GM23338 (cell line): ENCODE data around the gene AURKB. TPM values are rescaled to one million over a fixed set of nuclear protein-coding genes. Genes with fewer than 3 reads are reported as not detected.

Experiments used
- ATAC-seq: fragments of 200-7000 bp; cut with Tn5 transposase; 3 replicates; pipeline ENCODE4 v1.9.1; 2020
- DNase-seq: peaks from one replicate; pipeline ENCODE4 v3.0.0-alpha.2; 2015; ENCODE audit warnings: low spot score
- H2AFZ ChIP-seq: fragments of 200-600 bp; sonication (generic); 2 replicates; pipeline ENCODE4 v1.8.0; 2016; ENCODE audit warnings: antibody characterized with exemption, mild to moderate bottlenecking, moderate library complexity
- H3F3A ChIP-seq: fragments of 200-600 bp; sonication (generic); replicated peaks from 2 replicates; pipeline ENCODE4 v1.8.0; 2017; ENCODE audit warnings: antibody characterized with exemption, mixed run types, low read depth
- H3K27ac ChIP-seq: fragments of 200-600 bp; sonication (generic); 2 replicates; pipeline ENCODE4 v1.6.1; 2016; ENCODE audit warnings: low read depth
- H3K27me3 ChIP-seq: fragments of 200-600 bp; sonication (generic); 2 replicates; pipeline ENCODE4 v1.8.0; 2016; ENCODE audit warnings: mild to moderate bottlenecking, mixed run types, moderate library complexity; ENCODE audit not compliant: insufficient read depth
- H3K36me3 ChIP-seq: fragments of 200-600 bp; sonication (generic); 2 replicates; pipeline ENCODE4 v1.8.0; 2016; ENCODE audit warnings: mild to moderate bottlenecking; ENCODE audit not compliant: insufficient read depth
- H3K4me1 ChIP-seq: fragments of 200-600 bp; sonication (generic); 2 replicates; pipeline ENCODE4 v1.8.0; 2016; ENCODE audit warnings: mild to moderate bottlenecking, moderate library complexity; ENCODE audit not compliant: insufficient read depth
- H3K4me2 ChIP-seq: fragments of 200-600 bp; sonication (generic); 2 replicates; pipeline ENCODE4 v1.7.1; 2017; ENCODE audit warnings: mixed run types
- H3K4me3 ChIP-seq: fragments of 200-600 bp; sonication (generic); 2 replicates; pipeline ENCODE4 v1.6.1; 2016; ENCODE audit warnings: mixed run types
- H3K79me2 ChIP-seq: fragments of 200-600 bp; sonication (generic); replicated peaks from 2 replicates; pipeline ENCODE4 v1.8.0; 2017; ENCODE audit warnings: mild to moderate bottlenecking; ENCODE audit not compliant: insufficient read depth
- H3K9me2 ChIP-seq: fragments of 200-600 bp; sonication (generic); 2 replicates; pipeline ENCODE4 v1.8.0; 2017; ENCODE audit not compliant: insufficient read depth
- H4K20me1 ChIP-seq: fragments of 200-600 bp; sonication (generic); replicated peaks from 2 replicates; pipeline ENCODE4 v1.8.0; 2017; ENCODE audit warnings: mild to moderate bottlenecking; ENCODE audit not compliant: insufficient read depth
- H3K27ac Mint-ChIP-seq: 2 replicates; pipeline ENCODE4 v1.8.0; 2020; ENCODE audit warnings: inconsistent platforms, mild to moderate bottlenecking, moderate library complexity, mixed read lengths
- H3K27me3 Mint-ChIP-seq: 3 replicates; pipeline ENCODE4 v1.8.0; 2022; ENCODE audit warnings: low read depth, mild to moderate bottlenecking, moderate library complexity, mixed read lengths, inconsistent platforms; ENCODE audit not compliant: insufficient read depth, poor library complexity
- H3K36me3 Mint-ChIP-seq: 3 replicates; pipeline ENCODE4 v1.8.0; 2021; ENCODE audit warnings: low read depth, mild to moderate bottlenecking, inconsistent platforms, moderate library complexity, mixed read lengths
- H3K4me1 Mint-ChIP-seq: 3 replicates; pipeline ENCODE4 v1.8.0; 2020; ENCODE audit warnings: mild to moderate bottlenecking, inconsistent platforms, mixed read lengths
- H3K4me3 Mint-ChIP-seq: 3 replicates; pipeline ENCODE4 v1.8.0; 2021; ENCODE audit warnings: moderate library complexity, mild to moderate bottlenecking, inconsistent platforms, mixed read lengths
- H3K9me3 Mint-ChIP-seq: 3 replicates; pipeline ENCODE4 v1.8.0; 2020; ENCODE audit warnings: moderate library complexity, mild to moderate bottlenecking, inconsistent platforms, mixed read lengths
- CREB1 ChIP-seq: fragments of 250-450 bp; sonication (Bioruptor Pico); IDR thresholded peaks from 2 replicates; pipeline ENCODE4 v1.5.0; 2020; ENCODE audit warnings: low read depth, mild to moderate bottlenecking, moderate library complexity
- EZH2 ChIP-seq: fragments of 200-600 bp; sonication (generic); IDR thresholded peaks from one replicate; pipeline ENCODE4 v1.8.0; 2017; ENCODE audit warnings: antibody characterized with exemption, mild to moderate bottlenecking, low read depth; ENCODE audit not compliant: unreplicated experiment
- EZH2phosphoT487 ChIP-seq: fragments of 200-600 bp; sonication (generic); IDR thresholded peaks from one replicate; pipeline ENCODE4 v1.8.1; 2018; ENCODE audit warnings: antibody characterized with exemption; ENCODE audit not compliant: unreplicated experiment
- JUNB ChIP-seq: IDR thresholded peaks from one replicate; pipeline ENCODE4 v1.6.1; 2016; ENCODE audit warnings: antibody characterized with exemption; ENCODE audit not compliant: unreplicated experiment
- POLR2AphosphoS5 ChIP-seq: IDR thresholded peaks from 2 replicates; pipeline ENCODE4 v1.6.1; 2016; ENCODE audit warnings: antibody characterized with exemption, low read depth
- STAT1 ChIP-seq: IDR thresholded peaks from one replicate; pipeline ENCODE4 v1.6.1; 2016; ENCODE audit warnings: antibody characterized with exemption; ENCODE audit not compliant: unreplicated experiment
- ZNF114 ChIP-seq: fragments of 250-450 bp; sonication (Bioruptor Pico); IDR thresholded peaks from 2 replicates; pipeline ENCODE4 v1.5.0; 2020; ENCODE audit warnings: mild to moderate bottlenecking, moderate library complexity
- ZNF331 ChIP-seq: fragments of 250-450 bp; sonication (Bioruptor Pico); IDR thresholded peaks from 2 replicates; pipeline ENCODE4 v1.5.0; 2020; ENCODE audit warnings: low read depth, mild to moderate bottlenecking, moderate library complexity
- polyA plus RNA-seq: library from polyadenylated mRNA; unstranded; fragments of >200 nt; fragmentation: Nextera tagmentation; extraction: Ambion mirVana; gene quantifications from 2 replicates; pipeline ENCODE4 v1.2.1, GENCODE V29; 2016
- total RNA-seq: library from RNA; depleted of rRNA; stranded (reverse); fragments of >200 nt; shearing (Covaris generic); gene quantifications from 2 replicates; pipeline ENCODE4 v1.2.3, GENCODE V29; 2014
- TF ChIP-seq, protein P1 (sequence below): fragments of 250-450 bp; sonication (Bioruptor Pico); IDR thresholded peaks from 2 replicates; pipeline ENCODE4 v1.5.0; 2020; ENCODE audit warnings: mild to moderate bottlenecking, moderate library complexity
- TF ChIP-seq, protein P2 (sequence below): IDR thresholded peaks from 2 replicates; pipeline ENCODE4 v1.6.1; 2016; ENCODE audit warnings: antibody characterized with exemption
- TF ChIP-seq, protein P3 (sequence below), 2 experiments: fragments of 200-600 bp in 1 of 2; sonication (generic) in 1 of 2; conservative IDR thresholded peaks; 2 replicates each; pipeline versions ENCODE4 v1.5.1 to v1.6.1; 2016 to 2017; ENCODE audit warnings: antibody characterized with exemption in 2 of 2, low read depth in 2 of 2, mild to moderate bottlenecking in 2 of 2, moderate library complexity in 1 of 2

AURKB gene
- total and polyA plus RNA-seq, 2 experiments from 2014 or later = 135 to 212 TPM

DNA sequence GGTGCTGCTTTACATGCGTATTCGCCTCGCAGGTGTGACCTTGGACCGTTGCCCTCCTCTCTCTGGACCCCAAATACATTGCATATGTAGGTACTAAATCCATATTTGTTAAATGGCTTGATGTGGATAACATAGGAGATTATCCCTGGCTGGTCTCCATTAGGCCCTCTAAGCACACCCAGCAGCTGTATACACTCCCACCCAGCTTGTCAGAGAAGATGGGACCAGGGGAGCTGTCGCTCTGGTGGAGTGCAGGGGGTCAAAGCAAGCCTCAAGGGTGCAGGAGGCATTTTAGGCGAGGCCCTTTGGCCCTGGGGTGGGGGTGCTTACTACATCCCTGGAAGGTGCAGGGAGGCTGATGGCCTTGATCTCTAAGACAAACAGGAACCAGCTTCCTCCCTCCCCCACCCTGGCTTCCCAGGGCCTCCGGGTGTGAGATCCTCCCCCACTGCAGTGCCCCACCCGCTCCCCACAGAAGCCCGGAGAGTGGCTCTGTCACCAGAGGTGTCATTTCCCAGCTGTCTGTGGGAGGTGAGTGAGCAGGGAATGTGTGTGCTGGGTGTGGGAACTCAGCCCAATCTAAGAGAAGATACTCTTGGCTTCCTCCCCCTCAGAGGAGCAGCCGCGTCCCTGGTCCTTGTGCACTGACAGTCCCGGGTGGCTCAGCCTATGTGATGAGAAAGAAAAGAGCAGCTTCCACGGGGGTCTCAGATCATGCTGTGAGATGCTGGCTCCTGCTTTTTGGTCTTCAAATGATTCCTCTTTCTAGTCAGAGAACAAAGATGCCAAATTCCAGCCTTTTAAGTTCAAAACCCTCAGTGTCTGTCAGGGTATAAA, 46.2 kb downstream of the AURKB start:
- peak overlapping the region; percentile 92 for H3K4me3 Mint-ChIP-seq
- TF ChIP-seq, protein P1, sequence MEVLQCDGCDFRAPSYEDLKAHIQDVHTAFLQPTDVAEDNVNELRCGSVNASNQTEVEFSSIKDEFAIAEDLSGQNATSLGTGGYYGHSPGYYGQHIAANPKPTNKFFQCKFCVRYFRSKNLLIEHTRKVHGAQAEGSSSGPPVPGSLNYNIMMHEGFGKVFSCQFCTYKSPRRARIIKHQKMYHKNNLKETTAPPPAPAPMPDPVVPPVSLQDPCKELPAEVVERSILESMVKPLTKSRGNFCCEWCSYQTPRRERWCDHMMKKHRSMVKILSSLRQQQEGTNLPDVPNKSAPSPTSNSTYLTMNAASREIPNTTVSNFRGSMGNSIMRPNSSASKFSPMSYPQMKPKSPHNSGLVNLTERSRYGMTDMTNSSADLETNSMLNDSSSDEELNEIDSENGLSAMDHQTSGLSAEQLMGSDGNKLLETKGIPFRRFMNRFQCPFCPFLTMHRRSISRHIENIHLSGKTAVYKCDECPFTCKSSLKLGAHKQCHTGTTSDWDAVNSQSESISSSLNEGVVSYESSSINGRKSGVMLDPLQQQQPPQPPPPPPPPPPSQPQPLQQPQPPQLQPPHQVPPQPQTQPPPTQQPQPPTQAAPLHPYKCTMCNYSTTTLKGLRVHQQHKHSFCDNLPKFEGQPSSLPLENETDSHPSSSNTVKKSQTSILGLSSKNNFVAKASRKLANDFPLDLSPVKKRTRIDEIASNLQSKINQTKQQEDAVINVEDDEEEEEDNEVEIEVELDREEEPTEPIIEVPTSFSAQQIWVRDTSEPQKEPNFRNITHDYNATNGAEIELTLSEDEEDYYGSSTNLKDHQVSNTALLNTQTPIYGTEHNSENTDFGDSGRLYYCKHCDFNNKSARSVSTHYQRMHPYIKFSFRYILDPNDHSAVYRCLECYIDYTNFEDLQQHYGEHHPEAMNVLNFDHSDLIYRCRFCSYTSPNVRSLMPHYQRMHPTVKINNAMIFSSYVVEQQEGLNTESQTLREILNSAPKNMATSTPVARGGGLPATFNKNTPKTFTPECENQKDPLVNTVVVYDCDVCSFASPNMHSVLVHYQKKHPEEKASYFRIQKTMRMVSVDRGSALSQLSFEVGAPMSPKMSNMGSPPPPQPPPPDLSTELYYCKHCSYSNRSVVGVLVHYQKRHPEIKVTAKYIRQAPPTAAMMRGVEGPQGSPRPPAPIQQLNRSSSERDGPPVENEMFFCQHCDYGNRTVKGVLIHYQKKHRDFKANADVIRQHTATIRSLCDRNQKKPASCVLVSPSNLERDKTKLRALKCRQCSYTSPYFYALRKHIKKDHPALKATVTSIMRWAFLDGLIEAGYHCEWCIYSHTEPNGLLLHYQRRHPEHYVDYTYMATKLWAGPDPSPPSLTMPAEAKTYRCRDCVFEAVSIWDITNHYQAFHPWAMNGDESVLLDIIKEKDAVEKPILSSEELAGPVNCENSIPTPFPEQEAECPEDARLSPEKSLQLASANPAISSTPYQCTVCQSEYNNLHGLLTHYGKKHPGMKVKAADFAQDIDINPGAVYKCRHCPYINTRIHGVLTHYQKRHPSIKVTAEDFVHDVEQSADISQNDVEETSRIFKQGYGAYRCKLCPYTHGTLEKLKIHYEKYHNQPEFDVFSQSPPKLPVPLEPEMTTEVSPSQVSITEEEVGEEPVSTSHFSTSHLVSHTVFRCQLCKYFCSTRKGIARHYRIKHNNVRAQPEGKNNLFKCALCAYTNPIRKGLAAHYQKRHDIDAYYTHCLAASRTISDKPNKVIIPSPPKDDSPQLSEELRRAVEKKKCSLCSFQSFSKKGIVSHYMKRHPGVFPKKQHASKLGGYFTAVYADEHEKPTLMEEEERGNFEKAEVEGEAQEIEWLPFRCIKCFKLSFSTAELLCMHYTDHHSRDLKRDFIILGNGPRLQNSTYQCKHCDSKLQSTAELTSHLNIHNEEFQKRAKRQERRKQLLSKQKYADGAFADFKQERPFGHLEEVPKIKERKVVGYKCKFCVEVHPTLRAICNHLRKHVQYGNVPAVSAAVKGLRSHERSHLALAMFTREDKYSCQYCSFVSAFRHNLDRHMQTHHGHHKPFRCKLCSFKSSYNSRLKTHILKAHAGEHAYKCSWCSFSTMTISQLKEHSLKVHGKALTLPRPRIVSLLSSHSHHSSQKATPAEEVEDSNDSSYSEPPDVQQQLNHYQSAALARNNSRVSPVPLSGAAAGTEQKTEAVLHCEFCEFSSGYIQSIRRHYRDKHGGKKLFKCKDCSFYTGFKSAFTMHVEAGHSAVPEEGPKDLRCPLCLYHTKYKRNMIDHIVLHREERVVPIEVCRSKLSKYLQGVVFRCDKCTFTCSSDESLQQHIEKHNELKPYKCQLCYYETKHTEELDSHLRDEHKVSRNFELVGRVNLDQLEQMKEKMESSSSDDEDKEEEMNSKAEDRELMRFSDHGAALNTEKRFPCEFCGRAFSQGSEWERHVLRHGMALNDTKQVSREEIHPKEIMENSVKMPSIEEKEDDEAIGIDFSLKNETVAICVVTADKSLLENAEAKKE = no peak
- TF ChIP-seq, protein P2, sequence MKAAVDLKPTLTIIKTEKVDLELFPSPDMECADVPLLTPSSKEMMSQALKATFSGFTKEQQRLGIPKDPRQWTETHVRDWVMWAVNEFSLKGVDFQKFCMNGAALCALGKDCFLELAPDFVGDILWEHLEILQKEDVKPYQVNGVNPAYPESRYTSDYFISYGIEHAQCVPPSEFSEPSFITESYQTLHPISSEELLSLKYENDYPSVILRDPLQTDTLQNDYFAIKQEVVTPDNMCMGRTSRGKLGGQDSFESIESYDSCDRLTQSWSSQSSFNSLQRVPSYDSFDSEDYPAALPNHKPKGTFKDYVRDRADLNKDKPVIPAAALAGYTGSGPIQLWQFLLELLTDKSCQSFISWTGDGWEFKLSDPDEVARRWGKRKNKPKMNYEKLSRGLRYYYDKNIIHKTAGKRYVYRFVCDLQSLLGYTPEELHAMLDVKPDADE = no peak
- TF ChIP-seq, protein P3, sequence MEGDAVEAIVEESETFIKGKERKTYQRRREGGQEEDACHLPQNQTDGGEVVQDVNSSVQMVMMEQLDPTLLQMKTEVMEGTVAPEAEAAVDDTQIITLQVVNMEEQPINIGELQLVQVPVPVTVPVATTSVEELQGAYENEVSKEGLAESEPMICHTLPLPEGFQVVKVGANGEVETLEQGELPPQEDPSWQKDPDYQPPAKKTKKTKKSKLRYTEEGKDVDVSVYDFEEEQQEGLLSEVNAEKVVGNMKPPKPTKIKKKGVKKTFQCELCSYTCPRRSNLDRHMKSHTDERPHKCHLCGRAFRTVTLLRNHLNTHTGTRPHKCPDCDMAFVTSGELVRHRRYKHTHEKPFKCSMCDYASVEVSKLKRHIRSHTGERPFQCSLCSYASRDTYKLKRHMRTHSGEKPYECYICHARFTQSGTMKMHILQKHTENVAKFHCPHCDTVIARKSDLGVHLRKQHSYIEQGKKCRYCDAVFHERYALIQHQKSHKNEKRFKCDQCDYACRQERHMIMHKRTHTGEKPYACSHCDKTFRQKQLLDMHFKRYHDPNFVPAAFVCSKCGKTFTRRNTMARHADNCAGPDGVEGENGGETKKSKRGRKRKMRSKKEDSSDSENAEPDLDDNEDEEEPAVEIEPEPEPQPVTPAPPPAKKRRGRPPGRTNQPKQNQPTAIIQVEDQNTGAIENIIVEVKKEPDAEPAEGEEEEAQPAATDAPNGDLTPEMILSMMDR (conservative IDR thresholded peaks at IDR 0.05; ENCODE audit: low read depth in 2 of 2) = no peak
- no peak for TF ChIP-seq STAT1
- no peak for TF ChIP-seq ZNF331
- TF ChIP-seq CREB1 (CRISPR knock-in tag) = no peak
- no peak for TF ChIP-seq ZNF114 (CRISPR knock-in tag)
- TF ChIP-seq JUNB = no peak
- no peak for TF ChIP-seq EZH2
- no peak for TF ChIP-seq POLR2AphosphoS5
- TF ChIP-seq EZH2phosphoT487 = no peak
- Histone ChIP-seq H3K79me2 (peaks cover 12% of the 10 kb centered on the region; the same call in 1 of the 2 replicates), H3K27me3 (no peaks in the 10 kb centered on the region), H3K4me3 (peak overlapping the region; percentile 96), H3K27ac (peak overlapping the region; percentile 100), H3K4me2 (peak overlapping the region; percentile 93), H2AFZ (peak overlapping the region; percentile 76), H3K4me1 (peaks cover 25% of the 10 kb centered on the region), H4K20me1 (peaks cover 5% of the 10 kb centered on the region), H3K36me3 (peaks cover 5% of the 10 kb centered on the region; the same call in 1 of the 2 replicates), H3K9me2 (no peaks in the 10 kb centered on the region), H3F3A (peaks cover 18% of the 10 kb centered on the region; the same call in 1 of the 2 replicates)
- no peaks in the 10 kb centered on the region for H3K9me3 Mint-ChIP-seq
- peaks cover 21% of the 10 kb centered on the region for H3K36me3 Mint-ChIP-seq
- peaks cover 16% of the 10 kb centered on the region for H3K27me3 Mint-ChIP-seq
- ATAC-seq = peak; percentile 29
- DNase-seq = peak; percentile 59
- H3K4me1 Mint-ChIP-seq = peaks cover 41% of the 10 kb centered on the region
- H3K27ac Mint-ChIP-seq = peak overlapping the region; percentile 99
